GM12872 (cell line): Measurements from ENCODE around the gene PTPN14.

ENCODE experiments used
- CTCF ChIP-seq: IDR thresholded peaks from 3 replicates; pipeline ENCODE4 v1.5.1; 2011; ENCODE audit warnings: low read depth, mild to moderate bottlenecking, low read length, moderate library complexity; ENCODE audit not compliant: insufficient read depth

Gene PTPN14

GRCh38 chr1:214466403-214467077, 84.9 kb downstream of the PTPN14 start:
- TF ChIP-seq CTCF = no peak

GRCh38 chr1:214464445-214465287, 86.7 kb downstream of the PTPN14 start:
- TF ChIP-seq CTCF = no peak

DNA sequence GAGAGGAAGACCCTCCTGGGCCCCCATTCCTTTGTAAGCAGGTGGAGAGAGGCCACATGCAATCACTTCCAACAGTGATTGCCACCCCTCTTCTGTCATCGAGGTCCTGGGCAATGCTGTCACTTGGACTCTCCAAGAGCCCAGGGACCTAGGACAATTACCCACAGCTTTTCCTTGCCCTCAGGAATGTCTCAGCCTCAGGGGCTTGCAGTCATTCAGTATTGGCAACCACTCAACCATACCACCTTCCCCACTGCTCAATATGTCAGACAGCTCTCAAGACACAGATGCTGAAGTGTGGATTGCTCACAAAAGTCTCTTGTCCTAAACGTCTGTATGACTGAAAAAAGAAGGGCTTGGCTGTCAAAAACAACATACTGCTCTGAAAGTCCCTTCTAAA, 87.8 kb downstream of the PTPN14 start:
- TF ChIP-seq CTCF = no peak

DNA sequence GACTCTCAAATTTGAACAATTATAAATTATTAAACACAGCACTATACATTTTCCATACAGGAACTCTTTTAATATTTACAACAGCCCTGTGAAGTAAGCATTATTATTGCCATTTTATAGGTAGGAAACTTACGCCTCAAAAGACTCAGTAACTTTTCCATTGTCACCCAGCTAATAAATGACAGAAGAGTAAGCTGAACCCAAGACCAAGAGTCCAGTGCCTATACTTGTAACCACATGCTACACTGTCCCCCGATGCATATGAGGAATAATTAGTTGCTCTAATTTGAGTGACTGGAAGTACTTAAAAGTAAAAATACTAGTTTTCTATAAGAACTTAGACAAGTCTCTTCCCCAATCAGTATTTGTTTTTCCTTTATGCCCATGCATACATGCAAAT, 88.5 kb downstream of the PTPN14 start:
- TF ChIP-seq CTCF = no peak

- TF ChIP-seq CTCF = no peak
These were observed 90.1 kb downstream of the PTPN14 start for GRCh38 chr1:214461305-214461704.

DNA sequence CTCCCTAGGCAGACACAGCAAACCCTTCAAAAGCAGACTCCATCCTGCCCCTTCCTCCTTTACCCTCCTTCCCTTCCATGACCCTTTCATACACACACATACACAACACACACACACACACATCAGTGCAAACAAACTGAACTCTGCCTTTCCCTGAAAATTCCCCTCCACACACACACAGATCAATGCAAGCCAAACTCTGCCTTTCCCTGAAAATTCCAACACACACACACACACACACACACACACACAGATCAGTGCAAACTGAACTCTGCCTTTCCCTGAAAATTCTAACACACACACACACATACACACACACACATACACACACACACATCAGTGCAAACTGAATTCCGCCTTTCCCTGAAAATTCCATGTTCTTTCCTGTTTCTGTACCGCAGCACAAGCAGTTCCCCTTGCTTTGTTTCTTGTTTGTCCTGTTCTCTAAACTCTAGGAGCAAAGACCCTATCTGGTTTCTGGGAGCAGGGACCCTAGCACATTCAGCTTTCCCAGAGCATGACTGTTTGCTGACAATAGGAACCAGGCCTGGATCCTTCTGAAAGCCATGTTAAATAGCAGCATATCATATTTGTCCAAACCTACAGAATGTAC, 91.0 kb downstream of the PTPN14 start:
- no peak for TF ChIP-seq CTCF

DNA sequence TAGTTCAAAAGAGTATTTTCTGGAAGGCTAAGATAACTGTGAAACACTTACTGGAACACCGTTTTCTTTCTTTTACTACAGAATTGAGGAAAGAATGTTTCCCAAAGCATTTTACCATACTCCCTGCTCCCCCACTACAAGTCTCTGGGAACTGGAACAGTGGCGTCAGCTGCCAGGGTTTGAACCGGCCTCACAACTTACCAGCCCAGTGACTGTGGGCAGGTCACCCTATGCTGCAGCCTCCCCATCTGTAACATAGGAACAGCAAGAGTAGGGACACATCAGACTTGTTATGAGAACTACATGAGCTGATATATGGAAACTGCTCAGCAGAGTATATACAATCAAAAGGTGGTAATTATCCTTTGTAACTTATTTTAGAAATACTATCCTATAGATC, 91.5 kb downstream of the PTPN14 start:
- no peak for TF ChIP-seq CTCF
